ENCODE data around the gene SRGAP3. TPM values are rescaled to one million over a fixed set of nuclear protein-coding genes. Genes with fewer than 3 reads are reported as not detected.

SRGAP3 gene
- total and polyA plus RNA-seq, 2 experiments from 2014 or later: 7.4 to 8.3 TPM

DNA sequence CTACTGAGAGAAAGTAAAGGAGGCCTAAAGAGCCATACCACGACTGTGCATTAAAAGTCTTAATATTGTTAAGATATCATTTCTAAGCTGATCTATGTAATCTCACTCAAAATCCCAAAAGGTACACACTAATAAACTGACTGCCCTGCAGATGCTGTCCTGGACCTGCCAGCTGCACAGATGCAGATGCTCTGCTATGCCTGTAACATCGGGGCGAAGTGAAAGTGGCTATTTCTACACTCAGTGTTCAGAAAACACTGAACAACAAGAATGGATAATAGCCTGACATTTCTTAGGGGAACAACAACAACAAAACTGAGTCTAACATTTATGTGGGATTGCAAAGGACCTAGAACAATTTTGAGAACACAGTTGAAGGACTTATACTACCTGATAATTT, 318.1 kb downstream of the SRGAP3 start:
- Histone ChIP-seq H3K27ac (no peak overlapping the region), H3K4me2 (no peak overlapping the region), H4K20me1 (ENCODE audit: insufficient read depth, poor library complexity, severe bottlenecking) (no peaks in the 10 kb centered on the region), H3K9me3 (ENCODE audit: low read depth) (no peaks in the 10 kb centered on the region), H3K79me2 (no peaks in the 10 kb centered on the region), H3K36me3 (replicated peaks; ENCODE audit: insufficient read depth, low read depth) (no peaks in the 10 kb centered on the region), H3K4me3 (no peak overlapping the region), H3K27me3 (no peaks in the 10 kb centered on the region), H3K9me2 (replicated peaks; ENCODE audit: insufficient read depth) (no peaks in the 10 kb centered on the region), H2AFZ (no peak overlapping the region), H3K4me1 (ENCODE audit: insufficient read depth) (no peaks in the 10 kb centered on the region)
- TF ChIP-seq, protein P1, sequence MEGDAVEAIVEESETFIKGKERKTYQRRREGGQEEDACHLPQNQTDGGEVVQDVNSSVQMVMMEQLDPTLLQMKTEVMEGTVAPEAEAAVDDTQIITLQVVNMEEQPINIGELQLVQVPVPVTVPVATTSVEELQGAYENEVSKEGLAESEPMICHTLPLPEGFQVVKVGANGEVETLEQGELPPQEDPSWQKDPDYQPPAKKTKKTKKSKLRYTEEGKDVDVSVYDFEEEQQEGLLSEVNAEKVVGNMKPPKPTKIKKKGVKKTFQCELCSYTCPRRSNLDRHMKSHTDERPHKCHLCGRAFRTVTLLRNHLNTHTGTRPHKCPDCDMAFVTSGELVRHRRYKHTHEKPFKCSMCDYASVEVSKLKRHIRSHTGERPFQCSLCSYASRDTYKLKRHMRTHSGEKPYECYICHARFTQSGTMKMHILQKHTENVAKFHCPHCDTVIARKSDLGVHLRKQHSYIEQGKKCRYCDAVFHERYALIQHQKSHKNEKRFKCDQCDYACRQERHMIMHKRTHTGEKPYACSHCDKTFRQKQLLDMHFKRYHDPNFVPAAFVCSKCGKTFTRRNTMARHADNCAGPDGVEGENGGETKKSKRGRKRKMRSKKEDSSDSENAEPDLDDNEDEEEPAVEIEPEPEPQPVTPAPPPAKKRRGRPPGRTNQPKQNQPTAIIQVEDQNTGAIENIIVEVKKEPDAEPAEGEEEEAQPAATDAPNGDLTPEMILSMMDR (IDR thresholded peaks at IDR 0.05; ENCODE audit: poor library complexity): no peak
- no peak for TF ChIP-seq EZH2 (IDR thresholded peaks at IDR 0.05; ENCODE audit: borderline replicate concordance)
- no peak for TF ChIP-seq EZH2phosphoT487 (IDR thresholded peaks at IDR 0.05; ENCODE audit: low read depth, severe bottlenecking, unreplicated experiment)
- no peak for DNase-seq (ENCODE audit: low spot score)
- 88% methylated on average over 3 of the region's 3 CpGs for WGBS (ENCODE audit: low lambda C conversion rate, missing lambda C conversion rate)

Small RNA genes within 50 kb of the gene (small RNA-seq; reads per million reads assigned to genes)
- not detected for gene RF00416

Other genes starting within 250 kb of the SRGAP3 start
- gene THUMPD3, start 113.4 kb upstream of the SRGAP3 start, total RNA-seq: 20.7 and 22.7 TPM in 2 replicates
- 16.3 and 17.3 TPM in 2 replicates for gene THUMPD3, start 113.4 kb upstream of the SRGAP3 start, polyA plus RNA-seq
- gene SETD5, start 148.0 kb upstream of the SRGAP3 start, total RNA-seq: 69.8 and 75.2 TPM in 2 replicates
- 110 and 119 TPM in 2 replicates for gene SETD5, start 148.0 kb upstream of the SRGAP3 start, polyA plus RNA-seq

Measured in hepatocyte (in vitro differentiated cells).